ENCODE measurements around the gene KBTBD3.
"Not testable (repeated sequence)": the region's sequence is repeated elsewhere in the genome, so short reads cannot be mapped to it uniquely, and the experiment has no call there.

The KBTBD3 gene

DNA sequence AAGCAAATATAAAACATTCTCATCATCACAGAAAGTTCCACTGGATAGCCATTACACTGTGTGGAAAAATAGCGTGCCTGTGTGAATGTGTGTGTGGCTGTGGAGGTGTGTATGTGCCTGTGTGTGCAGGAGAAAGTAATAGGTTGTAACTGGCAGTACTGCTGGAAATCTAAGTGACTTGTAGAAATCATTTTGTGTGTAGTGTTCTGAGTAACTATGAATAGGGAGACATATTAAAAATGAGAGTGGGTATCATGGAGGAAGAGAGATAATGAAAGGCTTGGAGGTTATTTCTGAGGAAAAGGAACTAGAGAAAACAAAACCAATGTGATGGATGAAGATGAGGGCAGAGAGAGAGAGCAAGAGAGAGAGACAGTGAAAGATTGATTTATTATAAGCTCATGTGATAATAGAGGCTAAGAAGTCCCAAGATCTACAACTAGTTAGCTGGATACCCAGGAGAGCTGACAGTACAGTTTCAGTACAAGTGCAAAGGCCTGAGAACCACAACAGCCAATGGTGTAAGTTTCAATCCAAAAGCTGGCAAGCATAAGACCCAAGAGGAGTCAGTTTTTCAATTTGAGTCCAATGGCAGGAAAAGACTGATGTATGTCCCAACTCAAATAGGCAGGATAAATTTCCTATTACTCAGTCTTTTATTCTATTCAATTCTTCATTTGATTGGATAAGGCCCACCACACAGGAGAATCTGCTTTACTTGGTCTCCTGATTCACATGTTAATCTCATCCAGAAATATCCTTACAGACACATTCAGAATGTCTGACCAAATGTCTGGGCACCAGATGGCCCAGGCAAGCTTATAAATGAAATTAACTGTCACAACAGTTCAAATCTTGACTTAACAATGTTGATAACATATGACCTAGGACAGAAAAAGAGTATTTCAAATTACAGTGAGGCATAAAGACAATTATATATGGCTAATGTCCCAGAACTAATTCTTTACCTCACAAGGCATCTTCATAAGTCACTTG, 14.9 kb downstream of the KBTBD3 start:
- DNase-seq: no peak

DNA sequence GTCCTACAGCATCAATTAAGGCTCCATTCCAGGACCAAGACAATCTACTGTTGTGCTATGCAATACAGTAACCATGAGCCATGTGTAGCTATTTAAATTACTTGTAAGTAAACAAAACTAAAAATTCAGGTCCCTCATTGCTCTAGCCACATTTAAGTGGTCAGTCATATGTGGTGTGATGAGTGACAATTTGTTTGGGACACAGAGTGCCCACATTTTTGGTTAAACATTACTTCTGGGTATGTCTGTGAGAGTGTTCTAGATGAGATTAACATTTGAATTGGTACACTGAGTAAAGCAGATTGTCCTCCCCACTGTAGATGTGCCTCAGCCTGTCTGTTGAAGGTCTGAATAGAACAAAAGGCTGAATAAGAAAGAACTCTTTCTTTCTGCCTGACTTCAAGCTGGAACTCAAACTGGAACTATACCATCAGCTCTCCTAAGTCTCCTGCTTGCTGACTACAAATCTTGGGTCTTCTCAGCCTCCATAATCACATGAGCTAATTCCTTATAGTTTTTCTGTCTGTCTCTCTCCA, 15.8 kb downstream of the KBTBD3 start:
- DNase-seq: no peak

DNA sequence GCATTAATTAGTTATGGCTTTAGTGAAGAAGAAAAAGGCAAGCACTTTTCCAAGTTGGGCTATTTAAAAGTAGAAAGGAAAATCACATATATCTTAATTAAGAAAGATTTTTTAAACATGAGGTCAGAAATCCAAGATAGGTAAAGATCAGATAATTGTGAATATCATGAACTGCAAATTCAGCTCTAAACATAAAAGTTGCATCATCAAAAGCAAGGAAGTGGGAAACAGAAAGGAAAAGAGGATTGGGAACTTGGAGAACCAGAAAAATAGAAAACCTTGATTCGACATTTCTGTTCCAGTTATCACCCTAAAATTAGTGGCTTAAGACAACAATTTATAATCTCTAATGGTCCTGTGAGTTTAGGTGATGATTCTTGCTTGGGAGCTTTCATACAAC, 17.5 kb downstream of the KBTBD3 start:
- DNase-seq: no peak

DNA sequence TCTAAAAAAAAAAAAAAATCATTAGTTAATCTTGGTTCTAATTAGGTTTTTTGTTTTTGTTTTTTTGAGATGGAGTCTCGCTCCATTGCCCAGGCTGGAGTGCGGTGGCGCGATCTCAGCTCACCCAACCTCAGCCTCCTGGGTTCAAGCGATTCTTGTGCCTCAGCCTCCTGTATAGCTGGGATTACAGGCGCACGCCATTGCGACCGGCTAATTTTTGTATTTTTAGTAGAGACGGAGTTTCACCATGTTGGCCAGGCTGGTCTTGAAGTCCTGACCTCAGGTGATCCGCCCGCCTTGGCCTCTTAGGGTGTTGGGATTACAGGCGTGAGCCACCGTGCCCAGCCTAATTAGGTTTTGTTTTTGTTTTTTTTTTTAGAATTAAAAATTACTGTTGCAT, 18.8 kb downstream of the KBTBD3 start:
- DNase-seq: not testable (repeated sequence)

DNA sequence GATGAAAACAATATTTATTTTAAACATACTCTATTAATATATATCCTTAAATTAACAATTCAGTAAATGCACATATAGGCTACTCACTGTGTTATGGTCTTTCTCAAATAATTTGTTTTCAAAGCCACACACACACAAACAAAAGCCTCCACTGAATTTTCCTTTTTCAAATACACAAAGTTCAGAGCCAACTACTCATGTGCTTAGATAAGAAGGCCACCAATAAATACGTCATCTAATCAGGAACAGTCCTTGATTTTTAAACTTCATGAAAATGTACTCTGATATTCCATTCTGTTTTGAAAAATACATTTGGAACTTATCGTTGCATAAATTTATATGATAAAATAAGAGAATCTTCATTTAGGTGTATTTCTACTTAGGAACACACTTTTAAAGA, 26.0 kb downstream of the KBTBD3 start:
- DNase-seq: no peak

DNA sequence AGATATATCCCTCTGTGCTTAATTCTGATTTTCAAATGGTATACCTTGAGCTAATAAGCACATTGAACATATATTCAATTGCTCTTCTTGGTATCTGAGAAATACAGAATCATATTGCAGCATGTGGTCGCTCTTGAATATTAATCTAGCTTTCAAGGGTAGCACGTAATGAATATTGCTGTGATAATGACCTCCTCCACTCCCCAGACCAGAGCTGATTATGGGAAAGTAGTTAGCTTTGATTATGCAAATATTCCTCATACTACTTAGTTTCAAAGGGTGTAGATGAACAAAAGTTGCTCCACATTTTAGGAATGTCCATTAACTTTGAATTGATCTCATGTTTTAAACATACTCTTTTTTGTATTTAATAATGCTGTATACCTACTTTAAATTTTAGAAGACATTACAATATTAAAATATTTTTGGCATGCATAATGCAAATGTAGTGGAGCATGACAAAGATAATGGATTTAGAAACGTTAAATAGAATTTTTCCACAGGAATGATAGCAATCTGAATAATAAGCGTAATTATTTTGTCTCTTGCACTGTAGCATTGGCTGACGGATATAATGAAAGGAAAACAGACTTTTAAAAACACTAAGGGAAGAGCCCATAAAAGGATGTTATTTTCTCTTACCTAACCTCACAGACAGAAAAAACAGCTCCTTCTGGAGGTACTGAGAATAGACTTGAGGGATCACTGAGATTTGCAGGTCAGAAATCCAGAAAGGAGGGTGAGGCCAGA, 27.2 kb downstream of the KBTBD3 start:
- DNase-seq: no peak

DNA sequence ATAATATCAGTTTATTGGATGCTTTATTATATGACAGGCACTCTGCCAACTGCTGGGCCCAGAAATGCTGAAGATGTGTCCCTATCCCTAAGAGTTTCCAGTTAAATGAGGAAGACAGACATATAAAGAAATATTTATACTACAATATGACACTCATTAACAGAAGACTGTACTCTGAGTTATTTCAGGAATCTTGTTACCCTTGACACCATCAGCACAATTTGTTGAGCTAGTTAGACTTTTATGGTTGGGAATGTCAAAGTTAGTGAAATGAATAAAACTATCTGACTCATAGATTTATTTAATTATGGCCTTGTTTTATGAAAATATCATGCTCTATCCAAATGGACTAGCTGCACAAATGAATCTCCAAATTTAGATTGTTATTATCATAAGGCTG, 29.5 kb downstream of the KBTBD3 start:
- DNase-seq: no peak

DNA sequence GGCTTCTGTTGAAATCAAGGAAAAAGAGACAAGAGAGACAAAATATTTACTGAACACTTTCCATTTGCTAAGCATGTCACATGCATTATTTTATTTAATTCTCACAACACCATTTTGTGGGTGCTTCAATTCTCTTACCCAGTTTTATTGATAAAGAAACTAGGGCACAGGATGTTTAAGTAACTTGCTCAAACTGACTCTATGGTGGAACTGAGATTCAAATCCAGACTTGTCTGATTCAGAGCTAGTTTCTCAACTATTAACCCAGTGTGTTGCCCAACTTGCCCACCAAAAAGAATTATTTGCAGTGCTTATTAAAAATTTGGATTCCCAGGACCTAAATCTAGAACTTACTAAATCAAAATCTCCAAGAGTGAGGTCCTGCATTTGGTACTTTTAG, 33.6 kb downstream of the KBTBD3 start:
- no peak for DNase-seq

DNA sequence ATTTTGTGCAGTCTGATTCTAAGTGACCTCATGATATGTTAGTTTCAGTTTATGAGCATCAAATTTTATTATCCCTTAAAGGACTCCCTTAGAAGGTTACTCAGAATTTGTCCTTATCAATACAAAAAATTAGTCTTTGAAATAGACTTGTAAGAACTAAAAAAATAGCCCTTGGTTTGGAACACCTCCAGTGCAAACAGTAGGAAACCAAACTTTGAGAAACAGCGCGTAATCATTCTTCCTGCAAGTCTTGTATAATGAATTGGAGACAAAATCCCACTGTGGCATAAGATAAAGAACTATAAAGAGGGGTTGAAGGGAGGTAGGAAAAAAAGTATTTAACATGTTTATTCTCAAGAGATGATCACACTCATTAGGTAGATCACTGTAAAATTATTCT, 44.3 kb downstream of the KBTBD3 start:
- DNase-seq: no peak

DNA sequence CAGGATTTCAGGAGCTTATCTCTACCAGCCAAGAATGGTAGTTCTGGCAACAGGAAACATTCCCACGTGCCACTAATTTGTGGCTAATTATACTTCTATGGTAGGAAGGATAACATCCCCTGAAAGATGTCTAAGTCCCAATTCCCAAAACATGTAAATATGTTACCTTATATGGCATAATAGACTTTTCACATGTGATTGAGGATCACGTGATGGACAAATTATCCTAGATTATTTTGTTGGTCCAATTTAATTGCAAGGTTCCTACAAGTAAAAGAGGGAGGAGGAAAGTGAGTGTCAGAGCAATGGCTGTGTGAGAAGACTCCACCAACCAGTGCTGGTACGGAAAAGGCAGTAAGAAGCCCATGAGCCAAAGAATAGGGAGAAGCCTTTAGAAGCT, 45.2 kb downstream of the KBTBD3 start:
- no peak for DNase-seq

DNA sequence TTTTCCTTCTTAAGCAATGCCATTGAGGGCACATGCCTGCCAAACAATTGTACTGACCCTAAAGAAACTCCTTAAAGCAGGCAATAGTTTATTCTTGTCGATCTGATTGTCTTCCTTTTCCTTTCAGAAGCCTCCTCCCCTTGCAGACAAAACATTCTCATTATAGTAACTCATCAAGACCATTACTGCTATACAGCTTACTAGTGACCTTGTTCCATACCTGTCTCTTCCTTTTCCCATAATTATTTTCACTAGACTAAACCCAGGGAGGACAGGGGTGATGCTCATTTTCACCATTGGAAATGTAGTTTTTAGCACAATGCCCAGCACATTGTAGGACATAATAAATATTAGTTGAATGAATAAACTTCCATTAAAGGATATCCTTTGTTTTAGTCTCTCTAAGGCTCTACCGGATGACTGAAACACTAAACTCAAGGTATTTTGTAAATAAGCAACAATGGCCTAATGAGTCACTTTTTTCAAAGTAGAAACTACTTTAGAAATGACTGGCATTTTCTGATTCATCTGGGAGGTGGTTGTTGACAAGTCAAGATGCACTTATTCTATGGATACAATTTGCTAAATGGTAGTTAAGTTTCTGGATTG, 45.8 kb downstream of the KBTBD3 start:
- no peak for DNase-seq

DNA sequence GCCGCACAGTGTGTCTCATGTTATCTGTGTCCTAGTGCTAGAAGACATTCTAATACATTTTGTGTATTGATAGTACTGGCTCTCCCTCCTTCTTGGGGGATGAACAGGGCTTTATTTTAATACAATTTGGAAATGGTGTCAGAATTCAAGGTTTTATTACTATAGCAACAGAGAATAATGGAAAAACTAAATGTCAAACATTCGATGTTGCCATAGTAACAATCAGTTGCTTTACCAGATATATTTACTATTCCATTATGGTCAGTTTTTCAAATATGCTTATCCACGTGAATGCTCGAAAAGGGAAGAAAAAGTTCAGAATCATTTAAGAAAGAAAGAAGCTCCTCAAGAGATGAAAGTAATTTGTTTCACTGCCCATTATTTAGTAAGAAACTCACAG, 46.5 kb downstream of the KBTBD3 start:
- DNase-seq: no peak

DNA sequence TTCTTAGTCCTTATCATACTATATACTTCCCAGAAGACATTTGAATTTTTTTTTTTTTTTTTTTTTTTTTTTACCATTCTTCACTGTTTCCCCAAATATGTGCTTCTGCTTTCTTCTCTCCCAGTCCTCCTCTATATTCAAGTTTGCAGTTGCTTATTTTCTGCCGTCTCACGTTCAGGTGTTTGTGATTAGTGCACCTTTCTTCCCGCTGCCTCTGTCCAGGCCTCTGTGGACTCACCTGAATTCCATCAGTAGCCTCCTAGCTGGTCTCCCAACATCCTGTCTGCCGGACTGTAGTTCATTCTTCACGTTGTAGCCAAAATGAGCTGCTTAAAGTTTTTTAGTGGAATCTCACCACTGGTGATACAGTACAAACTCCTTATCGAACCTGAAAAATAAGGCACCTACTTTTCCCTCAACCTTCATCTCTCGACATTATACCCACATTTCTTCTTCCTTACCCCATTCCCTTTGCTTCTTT, 54.3 kb downstream of the KBTBD3 start:
- DNase-seq: no peak

DNA sequence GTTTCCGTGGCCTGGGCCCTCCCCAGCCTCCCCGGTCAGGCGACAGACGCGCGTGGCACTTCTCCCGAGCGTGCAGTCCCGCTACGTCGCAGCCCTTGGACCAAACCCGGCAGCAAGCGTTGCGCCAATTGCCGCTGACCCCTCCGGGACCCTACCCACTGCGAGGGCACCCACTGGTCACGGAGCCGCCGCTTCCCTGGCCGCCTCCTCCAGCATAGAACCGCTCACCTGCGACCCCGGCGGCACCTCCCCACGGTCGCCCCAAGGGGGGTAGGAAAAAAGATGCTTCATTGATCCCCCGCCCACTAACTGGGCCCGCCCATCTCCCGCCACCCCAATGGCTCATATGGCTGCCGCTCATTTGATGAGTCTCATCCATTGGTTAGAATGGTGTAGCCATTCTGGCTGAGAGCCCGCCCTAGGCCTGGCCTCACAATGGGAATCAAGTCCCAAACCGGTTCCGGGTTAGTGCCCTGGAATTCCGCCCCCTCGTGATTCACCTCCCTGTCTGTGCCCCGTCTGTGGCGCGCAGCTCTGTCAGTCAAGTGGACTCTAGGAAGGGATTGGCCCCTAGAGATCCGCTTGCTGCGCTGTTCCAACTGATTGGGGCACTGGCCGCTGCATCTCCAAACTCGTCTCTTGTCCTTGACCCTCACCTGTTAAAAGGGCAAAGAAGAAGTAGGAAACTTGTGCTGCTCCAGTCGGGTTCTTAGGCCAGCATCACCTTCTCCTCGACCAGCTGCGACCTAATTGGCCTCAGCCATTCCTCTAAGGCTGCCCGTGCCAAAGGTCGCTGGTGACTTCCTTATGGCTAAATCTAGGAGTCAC, 55.0 kb downstream of the KBTBD3 start, which contains the start of gene MSANTD4:
Gene MSANTD4 (minus strand): TSS at position 274 of the 828 bp plus-strand sequence. CDS start 11,323 bp downstream, outside the sequence.
- DNase-seq: peak; percentile 100

DNA sequence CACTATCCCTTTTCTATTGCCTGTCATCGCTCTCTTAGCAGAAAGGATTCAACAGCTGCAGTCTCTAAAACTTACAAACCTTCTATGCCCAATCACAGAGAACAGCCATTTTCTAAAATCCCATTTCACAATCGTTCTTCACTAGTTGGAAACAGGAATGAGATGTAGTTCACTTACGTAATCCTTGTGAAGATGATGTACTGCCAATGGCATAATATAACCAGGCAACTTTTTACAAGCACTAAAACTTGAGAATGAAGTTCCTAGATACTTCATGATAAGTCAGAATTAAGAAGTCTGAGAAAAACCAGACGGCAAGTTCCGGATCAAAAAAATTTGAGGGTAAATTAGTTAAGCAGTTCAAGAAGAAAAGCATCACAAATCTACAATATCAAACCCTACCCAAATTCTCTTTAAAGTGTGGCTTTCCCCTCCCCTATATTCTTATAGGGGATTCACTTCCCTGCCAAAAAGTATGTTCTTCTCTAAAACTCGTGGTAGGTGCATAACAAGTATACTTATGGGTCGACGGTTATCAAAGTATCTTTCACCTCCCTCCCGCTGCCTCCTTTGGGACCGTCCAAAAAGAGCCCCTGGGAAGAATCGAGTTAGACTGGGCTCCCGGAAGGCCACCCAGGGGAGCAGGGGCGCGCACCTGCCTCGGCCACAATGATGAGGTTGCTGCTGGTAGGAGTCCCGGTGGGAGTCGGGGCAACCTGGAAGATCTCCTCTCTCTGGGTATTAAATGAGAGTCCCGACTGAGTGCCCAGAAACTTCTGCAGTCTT, 55.8 kb downstream of the KBTBD3 start:
- DNase-seq: peak; percentile 23

DNA sequence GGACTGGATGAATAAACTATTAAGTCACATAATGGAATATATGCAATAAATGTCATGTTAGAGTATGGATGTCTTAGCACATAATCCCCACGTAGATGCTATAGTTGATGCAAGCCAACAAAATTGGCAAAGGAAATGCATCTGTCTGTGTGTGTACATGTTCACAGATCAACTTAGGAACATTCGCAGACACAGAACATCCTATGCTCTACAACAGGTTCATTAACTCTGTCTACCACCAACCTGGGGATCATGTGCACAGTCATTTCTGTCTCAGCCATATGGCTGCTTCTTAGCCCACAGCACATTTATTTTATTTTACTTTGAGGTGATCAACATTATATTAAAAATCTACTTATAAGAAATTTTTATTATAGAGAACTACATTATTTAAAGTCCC, 60.1 kb downstream of the KBTBD3 start:
- no peak for DNase-seq

DNA sequence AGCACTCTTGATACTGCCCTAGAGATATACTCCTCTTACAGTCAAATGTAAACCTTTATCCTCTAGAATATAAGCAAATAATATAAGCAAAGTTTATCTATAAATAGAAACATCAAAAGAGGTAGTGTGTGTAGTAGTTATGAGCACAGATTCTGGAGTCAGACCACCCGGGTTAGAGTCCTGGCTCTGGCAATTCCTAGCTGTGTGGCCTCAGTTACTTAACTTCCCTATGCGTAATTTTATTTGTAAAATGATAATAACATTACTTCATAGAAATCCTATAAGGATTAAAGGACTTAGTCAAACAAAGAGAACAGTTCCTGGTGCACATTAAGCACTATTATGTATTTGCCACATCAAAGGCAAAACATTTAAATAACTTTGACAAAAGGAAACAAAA, 62.1 kb downstream of the KBTBD3 start:
- no peak for DNase-seq

DNA sequence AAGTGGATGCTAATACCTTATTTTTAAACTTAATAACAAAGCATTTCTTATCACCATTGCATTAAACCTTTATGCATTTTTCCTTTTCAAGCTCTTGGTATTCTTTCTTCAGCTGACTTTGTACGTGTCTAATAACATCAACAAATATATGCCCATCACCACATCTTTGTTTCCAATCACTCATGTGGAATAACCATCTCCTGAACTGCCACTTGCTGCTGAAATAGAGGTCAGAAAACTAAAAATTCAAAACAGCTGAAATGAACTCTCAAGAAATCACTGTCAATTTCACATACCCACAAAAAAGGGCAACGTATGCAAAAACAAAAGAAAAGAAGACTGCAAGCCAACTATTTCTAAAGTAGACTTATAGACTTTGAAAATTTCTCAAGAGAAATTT, 62.5 kb downstream of the KBTBD3 start:
- no peak for DNase-seq

DNA sequence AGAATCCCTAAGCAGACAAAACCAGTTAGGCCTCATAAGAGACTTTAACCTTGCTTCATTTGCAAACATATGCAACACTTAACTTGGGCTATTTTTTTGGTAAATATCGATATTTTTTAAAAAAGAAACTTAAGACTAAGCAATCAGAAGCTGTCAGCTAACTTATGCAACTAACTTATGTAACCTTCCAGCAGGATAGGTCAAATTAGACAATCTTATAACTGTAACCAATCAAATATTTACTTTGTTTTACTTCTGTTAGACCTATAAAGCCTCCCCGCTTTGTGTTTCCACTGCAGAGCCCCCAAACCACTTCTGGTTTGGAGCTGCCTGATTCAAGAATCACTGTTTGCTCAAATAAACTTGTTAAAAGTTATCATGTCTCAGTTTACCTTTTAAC, 63.1 kb downstream of the KBTBD3 start:
- DNase-seq: no peak

DNA sequence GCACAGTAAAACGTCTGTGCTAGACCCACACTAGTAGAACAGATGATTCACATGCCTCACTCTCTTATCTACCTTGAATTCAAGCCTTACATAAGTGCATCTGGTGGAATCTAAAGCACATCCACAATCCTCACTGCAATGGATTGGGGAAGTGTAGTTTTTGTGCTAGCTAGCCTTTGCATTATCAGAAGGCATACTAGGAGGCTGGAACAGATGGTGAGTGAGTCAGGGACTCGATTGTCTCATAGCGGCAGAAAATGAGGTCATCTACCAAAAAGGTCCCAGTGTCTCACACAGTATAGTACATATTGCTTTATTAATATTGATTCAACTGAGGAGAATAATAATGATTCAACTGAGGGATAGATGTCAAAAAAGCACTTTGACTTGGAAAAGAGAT, 64.4 kb downstream of the KBTBD3 start:
- peak; percentile 57 for DNase-seq

DNA sequence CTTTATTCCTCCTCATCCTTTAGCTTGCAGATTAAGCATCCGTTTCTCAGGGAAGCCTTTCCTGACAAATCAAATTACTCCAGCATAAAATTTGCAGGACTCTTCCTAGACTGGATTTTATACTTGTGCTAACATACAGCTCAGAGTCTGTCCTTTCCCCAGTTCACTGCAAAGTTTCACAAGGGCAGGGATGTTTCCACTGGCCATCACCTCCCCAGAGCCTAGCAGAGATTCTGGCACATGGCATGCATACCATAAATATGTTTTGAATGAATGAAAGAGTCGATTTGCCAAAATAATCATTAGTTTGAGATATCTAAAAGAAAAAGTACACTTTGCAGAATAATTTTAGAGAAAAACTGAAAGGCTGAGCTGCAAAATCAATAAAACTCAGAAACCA, 65.7 kb downstream of the KBTBD3 start:
- no peak for DNase-seq
